ENCODE results near the gene HLA-DPB1.
A peak's percentile ranks its signal among the peaks of the same experiment; 100 is the strongest.

HLA-DPB1 gene

DNA sequence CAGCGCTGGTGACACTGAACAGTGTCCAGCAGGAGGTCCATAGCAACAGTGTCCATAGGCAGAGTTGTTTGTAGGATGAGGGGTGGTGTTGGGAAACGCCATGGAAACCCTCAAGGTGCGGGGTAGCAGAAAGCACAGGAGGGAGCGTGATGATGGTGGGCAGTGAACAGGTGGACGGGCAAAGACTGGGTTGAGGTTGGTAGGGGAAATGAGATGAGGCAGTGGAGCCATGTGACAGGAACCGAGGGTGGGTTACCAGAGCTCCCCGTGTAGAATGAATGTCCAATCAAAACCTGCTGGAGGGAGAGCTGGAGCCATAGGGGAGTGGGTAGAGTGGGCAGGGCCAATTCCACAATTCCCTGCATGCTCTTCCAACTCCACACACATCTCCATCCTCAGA is 38.0 kb downstream of the HLA-DPB1 start:
- no peak overlapping the region for H3K4me3 ChIP-seq (ENCODE audit: low read depth, low read length)
- TF ChIP-seq, protein P1, sequence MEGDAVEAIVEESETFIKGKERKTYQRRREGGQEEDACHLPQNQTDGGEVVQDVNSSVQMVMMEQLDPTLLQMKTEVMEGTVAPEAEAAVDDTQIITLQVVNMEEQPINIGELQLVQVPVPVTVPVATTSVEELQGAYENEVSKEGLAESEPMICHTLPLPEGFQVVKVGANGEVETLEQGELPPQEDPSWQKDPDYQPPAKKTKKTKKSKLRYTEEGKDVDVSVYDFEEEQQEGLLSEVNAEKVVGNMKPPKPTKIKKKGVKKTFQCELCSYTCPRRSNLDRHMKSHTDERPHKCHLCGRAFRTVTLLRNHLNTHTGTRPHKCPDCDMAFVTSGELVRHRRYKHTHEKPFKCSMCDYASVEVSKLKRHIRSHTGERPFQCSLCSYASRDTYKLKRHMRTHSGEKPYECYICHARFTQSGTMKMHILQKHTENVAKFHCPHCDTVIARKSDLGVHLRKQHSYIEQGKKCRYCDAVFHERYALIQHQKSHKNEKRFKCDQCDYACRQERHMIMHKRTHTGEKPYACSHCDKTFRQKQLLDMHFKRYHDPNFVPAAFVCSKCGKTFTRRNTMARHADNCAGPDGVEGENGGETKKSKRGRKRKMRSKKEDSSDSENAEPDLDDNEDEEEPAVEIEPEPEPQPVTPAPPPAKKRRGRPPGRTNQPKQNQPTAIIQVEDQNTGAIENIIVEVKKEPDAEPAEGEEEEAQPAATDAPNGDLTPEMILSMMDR (IDR thresholded peaks at IDR 0.05; ENCODE audit: low read depth, low read length), result no peak

DNA sequence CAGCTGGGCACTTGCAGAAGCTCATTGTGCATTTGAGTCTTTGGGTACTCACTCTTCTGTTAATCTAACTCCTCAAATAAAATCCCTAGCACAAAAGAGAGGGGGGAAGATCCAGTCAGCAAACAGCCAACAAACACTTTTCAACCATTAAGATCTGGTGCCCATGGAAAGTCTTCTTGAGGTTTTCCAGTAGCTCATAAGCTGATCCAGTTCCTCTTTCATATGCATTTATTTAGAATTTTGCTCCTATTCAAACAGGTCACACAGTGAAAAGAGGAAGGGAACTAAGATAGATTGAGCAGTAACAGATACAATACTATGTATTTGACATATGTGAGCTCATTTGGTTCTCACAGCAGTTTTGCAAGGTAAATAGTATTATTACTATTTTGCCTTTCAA is 38.6 kb downstream of the HLA-DPB1 start:
- H3K4me3 ChIP-seq (ENCODE audit: low read depth, low read length), result no peak overlapping the region
- TF ChIP-seq, protein P1 (IDR thresholded peaks at IDR 0.05; ENCODE audit: low read depth, low read length), result no peak

DNA sequence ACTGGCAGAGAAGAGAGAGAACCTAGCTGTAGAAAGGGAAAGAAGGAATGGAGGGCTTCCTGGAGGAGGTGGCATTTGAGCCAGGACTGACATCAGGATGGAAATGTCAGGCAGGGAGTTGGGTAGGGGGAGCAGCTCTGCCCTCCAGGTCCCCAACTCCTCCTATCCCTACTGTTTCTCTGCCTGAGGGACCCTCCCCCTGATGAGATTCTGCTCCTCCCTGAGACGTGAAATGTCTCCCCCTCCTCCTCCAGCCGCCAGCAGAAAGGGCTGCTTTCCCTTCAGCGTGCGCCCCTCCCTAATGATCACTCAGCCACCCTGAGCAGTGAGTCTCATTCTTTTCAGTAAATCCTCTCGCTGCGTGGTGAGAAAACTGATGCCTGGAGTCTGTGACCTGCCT is 40.6 kb downstream of the HLA-DPB1 start:
- TF ChIP-seq, protein P1 (IDR thresholded peaks at IDR 0.05; ENCODE audit: low read depth, low read length), result no peak
- no peak overlapping the region for H3K4me3 ChIP-seq (ENCODE audit: low read depth, low read length)

DNA sequence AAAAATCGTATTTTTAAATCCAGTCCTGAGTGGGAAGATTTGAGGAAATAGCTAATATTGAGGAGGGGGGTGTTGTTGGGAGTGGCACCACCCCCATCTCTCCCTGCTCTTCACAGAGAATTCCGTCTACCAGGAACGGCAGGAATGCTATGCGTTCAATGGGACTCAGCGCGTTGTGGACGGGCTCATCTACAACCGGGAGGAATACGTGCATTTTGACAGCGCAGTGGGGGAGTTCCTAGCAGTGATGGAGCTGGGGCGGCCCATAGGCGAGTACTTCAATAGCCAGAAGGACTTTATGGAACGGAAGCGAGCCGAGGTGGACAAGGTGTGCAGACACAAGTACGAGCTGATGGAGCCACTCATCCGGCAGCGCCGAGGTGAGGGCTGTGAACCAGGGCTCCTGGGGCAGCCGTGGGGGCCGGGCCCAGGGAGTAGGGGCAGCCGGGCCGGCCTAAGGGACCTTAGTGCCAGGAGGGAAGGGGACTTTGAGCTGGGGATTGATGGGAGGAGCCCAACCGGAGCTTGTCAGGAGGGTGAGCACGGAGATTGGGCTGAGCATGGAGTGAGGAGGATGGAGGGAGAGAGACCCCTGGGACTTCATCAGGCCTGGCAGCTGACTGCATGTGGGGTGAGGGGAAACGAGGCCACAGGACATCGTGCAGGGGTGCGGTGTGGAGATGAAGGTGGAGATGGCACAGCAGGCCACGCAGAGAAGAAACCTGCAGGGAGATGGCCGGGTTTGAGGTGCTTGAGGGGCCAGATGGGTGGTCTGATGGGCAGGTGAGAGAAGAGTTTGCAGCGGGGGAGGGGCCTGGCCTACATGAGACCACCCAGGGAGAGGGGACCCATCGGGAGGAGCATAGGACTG is 41.3 kb downstream of the HLA-DPB1 start:
- H3K4me3 ChIP-seq (ENCODE audit: low read depth, low read length), result no peak overlapping the region
- TF ChIP-seq, protein P1 (IDR thresholded peaks at IDR 0.05; ENCODE audit: low read depth, low read length), result no peak

DNA sequence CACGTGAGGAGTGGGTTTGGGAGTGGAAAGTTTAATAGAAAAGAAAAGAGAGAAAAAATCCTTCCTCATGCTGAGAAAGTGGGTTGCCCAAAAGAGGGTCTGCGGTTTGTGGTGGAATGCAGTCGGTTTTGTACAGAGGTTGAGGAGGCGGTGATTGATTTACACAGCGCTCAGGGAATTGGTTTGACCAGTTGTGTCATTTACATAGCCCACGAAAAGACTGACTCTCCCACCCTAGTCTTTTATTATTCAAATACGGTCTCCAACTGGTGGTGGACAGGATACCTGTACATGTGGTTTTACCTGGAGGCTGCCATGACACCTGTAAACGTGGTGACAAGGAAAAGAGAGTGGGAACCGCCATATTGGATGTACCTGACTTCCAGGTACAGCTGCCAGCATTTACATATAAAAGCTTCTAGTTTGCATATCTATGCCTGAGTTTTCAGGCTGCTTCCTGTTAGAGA is 42.1 kb downstream of the HLA-DPB1 start:
- H3K4me3 ChIP-seq (ENCODE audit: low read depth, low read length), result no peak overlapping the region
- TF ChIP-seq, protein P1 (IDR thresholded peaks at IDR 0.05; ENCODE audit: low read depth, low read length), result no peak

DNA sequence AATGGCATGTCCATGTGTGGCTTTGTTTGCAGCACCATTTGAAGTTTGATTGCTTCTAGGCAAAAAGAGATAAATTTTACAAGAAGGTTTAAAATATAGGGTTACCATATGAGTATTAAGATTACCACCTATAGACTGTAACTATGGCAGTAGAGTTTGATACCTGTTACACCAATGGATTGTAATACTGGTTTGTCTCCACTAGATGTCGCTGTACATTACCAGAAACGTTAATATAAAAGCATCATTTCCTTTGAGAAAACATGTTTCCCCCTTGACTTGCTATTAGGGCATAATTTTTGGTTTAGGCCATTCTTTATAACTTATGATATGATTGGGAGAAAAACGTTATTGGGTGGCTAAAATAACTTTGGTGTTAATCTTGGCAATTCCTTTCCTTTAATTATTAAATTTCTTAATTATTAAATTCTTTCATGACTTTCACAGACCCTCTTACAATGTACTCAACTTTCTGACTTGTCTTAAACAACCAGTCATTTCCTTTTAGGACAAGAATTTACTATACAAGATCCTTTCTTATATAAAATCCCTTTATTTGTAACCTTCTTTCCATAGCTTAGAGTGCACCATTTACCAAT is 42.8 kb downstream of the HLA-DPB1 start:
- TF ChIP-seq, protein P1 (IDR thresholded peaks at IDR 0.05; ENCODE audit: low read depth, low read length), result peak; percentile 25; the same call in 1 of the 2 replicates
- no peak overlapping the region for H3K4me3 ChIP-seq (ENCODE audit: low read depth, low read length)

DNA sequence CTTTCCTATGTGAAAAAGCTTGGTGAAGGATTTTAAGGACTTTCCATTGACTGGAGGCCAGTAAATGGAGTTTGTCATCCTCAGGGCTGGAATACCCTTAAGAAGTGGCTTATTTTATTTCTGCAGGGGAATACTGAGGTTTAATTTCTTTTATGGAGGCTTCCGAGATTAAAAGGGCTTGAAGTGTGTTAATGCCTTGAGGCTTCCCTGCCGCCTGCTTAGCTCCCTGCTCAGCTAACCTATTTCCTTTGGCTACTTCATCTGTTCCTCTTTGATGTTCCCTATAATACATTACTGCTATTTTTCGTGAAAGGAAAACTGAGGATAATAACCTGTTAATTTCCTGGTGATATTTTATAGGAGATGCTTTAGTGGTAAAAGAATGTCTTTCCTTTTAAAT is 44.2 kb downstream of the HLA-DPB1 start:
- H3K4me3 ChIP-seq (ENCODE audit: low read depth, low read length), result no peak overlapping the region
- TF ChIP-seq, protein P1 (IDR thresholded peaks at IDR 0.05; ENCODE audit: low read depth, low read length), result no peak

All from WI38 (cell line).